GM12872 (cell line): ENCODE measurements around the gene CFAP299.

Experiments used
- CTCF ChIP-seq: IDR thresholded peaks from 3 replicates; pipeline ENCODE4 v1.5.1; 2011; ENCODE audit warnings: low read depth, mild to moderate bottlenecking, low read length, moderate library complexity; ENCODE audit not compliant: insufficient read depth

CFAP299 gene

GRCh38 chr4:80732010-80732409 lies 396.5 kb downstream of the CFAP299 start:
- TF ChIP-seq CTCF, result no peak

DNA sequence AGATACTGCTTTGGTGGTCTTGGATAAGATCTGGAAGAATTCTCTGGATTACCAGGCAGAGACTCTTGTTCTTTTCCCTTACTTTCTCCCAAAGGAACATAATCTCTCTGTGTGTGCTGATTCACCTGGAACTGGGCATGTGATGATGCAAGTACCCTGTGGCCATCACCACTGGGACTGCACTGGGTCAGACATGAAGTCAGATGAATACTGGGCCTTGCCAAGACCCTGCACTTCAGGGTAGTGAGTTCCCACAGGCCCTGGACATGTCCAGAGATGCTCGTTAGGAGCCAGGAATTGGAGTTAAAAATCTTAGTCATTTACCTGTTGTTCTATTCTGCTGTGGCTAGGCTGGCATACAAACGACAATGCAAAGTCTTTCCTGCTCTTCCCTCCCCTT lies 404.8 kb downstream of the CFAP299 start:
- no peak for TF ChIP-seq CTCF

- no peak for TF ChIP-seq CTCF
Measured at GRCh38 chr4:80751200-80751599, 415.7 kb downstream of the CFAP299 start.

DNA sequence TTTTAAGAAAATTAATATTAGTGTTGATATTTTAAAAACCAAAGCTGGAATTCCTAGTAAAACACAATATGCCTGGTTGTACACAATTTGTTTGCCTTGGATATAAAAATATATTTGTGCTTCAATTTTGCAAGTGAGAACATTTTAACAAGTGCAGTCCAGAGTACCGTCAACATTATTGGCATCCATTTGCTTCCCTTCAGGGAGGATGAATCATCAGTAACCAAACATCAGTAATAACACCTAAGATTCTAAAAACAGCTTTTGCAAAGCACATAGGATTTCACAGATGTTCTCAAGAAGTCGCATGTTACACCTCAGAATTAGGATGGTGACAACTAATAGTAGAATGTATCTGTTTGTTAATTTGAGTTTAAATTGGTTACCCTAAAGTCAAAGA lies 432.4 kb downstream of the CFAP299 start:
- TF ChIP-seq CTCF, result no peak

DNA sequence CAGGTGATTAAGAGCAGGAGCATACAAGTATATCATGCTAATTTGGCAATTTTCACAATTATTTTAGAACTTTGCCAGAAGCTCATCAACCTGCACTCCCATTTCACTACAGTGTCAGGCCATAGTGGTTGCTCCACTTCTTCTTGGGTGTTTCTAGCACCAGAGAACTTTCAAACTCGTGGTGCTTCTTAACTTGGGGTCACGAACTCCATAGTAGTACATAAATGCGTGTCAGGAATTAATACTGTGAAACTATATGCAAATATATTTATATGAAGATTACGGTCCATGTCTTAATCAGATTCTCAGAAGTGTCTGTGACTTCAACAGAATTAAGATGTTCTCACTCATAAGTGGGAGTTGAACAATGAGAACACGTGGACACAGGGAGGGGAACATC lies 440.6 kb downstream of the CFAP299 start:
- TF ChIP-seq CTCF, result no peak

GRCh38 chr4:80781431-80781830 lies 445.9 kb downstream of the CFAP299 start:
- TF ChIP-seq CTCF, result no peak

GRCh38 chr4:80787306-80787705 lies 451.8 kb downstream of the CFAP299 start:
- no peak for TF ChIP-seq CTCF

DNA sequence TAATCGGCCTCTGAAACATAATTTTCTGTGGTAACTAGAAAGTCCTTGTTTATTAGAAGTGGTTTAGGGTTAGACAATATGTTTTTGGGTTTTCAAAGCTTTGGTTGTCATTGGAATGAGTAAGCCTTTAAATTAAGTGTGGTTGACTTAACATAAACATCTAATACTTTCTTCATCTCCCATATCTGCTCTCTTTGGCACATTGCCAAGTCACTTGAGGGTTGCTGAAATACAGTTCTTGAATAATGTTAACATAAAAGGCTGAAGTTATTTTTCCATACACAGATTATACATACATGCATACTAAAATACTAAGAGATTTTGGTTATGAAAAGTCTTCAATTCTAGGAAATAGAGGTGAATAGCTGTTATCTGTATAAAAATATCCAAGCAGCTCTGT lies 453.3 kb downstream of the CFAP299 start:
- no peak for TF ChIP-seq CTCF
